ENCODE measurements around the gene DUS1L.

DUS1L gene

DNA sequence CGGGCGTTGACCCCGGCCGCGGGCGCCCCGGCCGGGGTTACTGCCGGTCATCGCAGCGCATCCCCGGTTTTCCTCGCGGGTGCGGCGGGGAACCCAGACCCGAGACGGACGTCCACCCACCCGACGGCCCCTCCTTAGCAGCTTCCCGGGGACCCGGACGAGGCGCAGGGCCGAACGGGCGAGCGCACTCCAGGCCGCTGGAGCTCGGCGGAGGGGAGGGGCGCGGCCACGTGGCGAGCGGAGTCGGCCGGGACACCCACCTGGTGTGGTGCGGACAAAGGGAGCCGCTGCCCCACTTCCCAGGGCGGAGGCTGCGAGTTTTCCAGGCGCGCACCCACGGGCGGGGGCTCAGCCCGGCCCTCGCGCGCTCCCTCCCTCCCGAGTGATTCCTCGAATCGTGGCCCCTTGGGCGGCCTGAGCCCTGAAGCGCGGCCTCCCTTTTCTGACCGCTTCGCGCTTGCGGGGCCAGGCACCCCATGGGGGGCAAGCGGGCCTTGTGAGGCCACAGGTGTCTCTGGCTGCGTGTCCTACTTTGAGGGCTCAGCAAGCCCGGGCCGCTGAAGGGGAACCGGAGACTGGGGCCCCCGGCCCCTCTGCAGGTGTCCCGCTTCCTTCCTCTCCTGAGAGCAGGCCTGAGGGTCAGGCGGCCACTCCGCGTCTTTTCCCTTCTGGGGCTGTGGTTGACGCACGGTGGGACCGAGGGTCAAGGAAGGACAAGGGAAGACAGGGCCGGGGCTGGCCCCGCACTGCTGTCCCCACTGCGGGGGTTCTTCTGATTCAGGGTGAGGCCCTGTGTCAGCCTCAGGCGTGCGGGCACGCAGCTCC lies 33.5 kb upstream of the DUS1L start:
- H3K27ac ChIP-seq (ENCODE audit: low read depth, low read length) = peak overlapping the region; percentile 79
- no peak for DNase-seq
- peak overlapping the region; percentile 66 for H3K4me2 ChIP-seq (ENCODE audit: low read length)
- H3K79me2 ChIP-seq (ENCODE audit: control insufficient read depth, insufficient read depth, low read length) = peaks cover 41% of the 10 kb centered on the region
- no peaks in the 10 kb centered on the region for H3K27me3 ChIP-seq (ENCODE audit: insufficient read depth, low read length, poor library complexity)
- H4K5ac ChIP-seq (ENCODE audit: low read length) = no peak overlapping the region
- peaks cover 6% of the 10 kb centered on the region for H3K36me3 ChIP-seq (ENCODE audit: control insufficient read depth, insufficient read depth, low read length)
- no CpG with 5 or more reads among the region's 80 CpGs for WGBS (ENCODE audit: extremely low coverage, insufficient coverage, low lambda C conversion rate)
- H4K8ac ChIP-seq (ENCODE audit: low read depth, low read length) = peak overlapping the region; percentile 77
- peak overlapping the region; percentile 92 for H3K9ac ChIP-seq (ENCODE audit: low read length)
- H2AK5ac ChIP-seq (ENCODE audit: low read length) = peak overlapping the region; percentile 99
- peak overlapping the region; percentile 87 for H2BK5ac ChIP-seq (ENCODE audit: low read length)
- peak overlapping the region; percentile 66 for H3K23ac ChIP-seq (ENCODE audit: low read length)
- H2BK15ac ChIP-seq (replicated peaks; ENCODE audit: low read depth) = no peak overlapping the region
- H2BK120ac ChIP-seq (ENCODE audit: low read depth, low read length) = peak overlapping the region; percentile 23
- H3K18ac ChIP-seq (ENCODE audit: low read length) = peak overlapping the region; percentile 94
- peaks cover 2% of the 10 kb centered on the region for H3K79me1 ChIP-seq (ENCODE audit: low read length)
- peak overlapping the region; percentile 99 for H3K4ac ChIP-seq (ENCODE audit: low read depth, low read length)
- peaks cover 11% of the 10 kb centered on the region for H3K4me1 ChIP-seq (ENCODE audit: control insufficient read depth, low read depth, low read length)
- peak overlapping the region; percentile 96 for H3K56ac ChIP-seq (ENCODE audit: low read length)
- peak overlapping the region; percentile 56 for H3K4me3 ChIP-seq (ENCODE audit: low read length)

DNA sequence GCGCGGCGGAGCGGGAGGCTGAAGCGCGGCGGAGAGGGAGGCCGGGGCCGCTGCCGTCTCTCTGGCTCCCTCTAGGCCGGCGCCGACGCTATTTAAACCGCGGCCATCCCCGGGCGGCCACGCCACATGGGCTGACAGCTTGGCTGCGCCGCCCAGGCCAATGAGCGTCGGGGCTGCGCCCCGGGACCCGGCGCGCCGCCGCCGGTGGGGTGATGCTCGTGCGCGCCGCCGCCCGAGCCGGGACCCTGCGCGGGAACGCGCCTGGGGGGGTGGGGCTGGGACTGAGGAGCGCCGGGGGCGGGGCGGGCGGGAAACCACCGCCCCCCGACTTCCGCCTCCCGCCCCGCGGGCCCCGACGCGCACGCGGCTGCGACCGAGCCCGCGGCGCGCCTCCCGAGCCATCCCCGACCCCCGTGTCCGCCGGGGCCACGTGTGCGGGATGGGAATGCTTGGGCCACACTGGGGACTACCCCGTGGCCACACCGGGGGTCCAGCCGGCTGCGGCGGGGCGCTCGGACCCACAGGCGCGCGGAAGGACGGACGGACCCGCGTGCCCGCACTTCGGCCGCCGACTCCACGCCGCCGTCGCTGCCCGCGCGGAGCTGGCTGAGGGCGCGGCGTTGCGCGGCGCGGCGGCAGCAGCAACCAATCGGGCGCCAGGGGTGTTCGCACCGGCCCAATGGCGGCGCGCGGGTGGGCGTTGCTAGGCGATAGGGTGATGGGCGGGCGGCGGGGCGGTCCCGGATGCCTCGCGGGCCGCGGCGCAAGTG lies 32.8 kb upstream of the DUS1L start, which contains the start of gene FASN:
Gene FASN (minus strand): TSS at position 68 of the 770 bp plus-strand sequence. CDS start 1,791 bp downstream, outside the sequence.
- Histone ChIP-seq H3K9ac (ENCODE audit: low read length) (peak within 1 kb of the TSS; percentile 92), H3K79me2 (ENCODE audit: control insufficient read depth, insufficient read depth, low read length) (peaks cover 48% of the 10 kb centered on the region), H3K56ac (ENCODE audit: low read length) (peak within 1 kb of the TSS; percentile 96), H4K5ac (ENCODE audit: low read length) (no peak within 1 kb of the TSS), H3K27me3 (ENCODE audit: insufficient read depth, low read length, poor library complexity) (no peaks in the 10 kb centered on the region), H2BK120ac (ENCODE audit: low read depth, low read length) (peak within 1 kb of the TSS; percentile 73), H3K36me3 (ENCODE audit: control insufficient read depth, insufficient read depth, low read length) (peaks cover 10% of the 10 kb centered on the region), H3K4ac (ENCODE audit: low read depth, low read length) (peak within 1 kb of the TSS; percentile 99), H4K8ac (ENCODE audit: low read depth, low read length) (peak within 1 kb of the TSS; percentile 91), H3K4me1 (ENCODE audit: control insufficient read depth, low read depth, low read length) (peaks cover 6% of the 10 kb centered on the region), H2AK5ac (ENCODE audit: low read length) (peak within 1 kb of the TSS; percentile 99), H2BK15ac (replicated peaks; ENCODE audit: low read depth) (no peak within 1 kb of the TSS), H3K79me1 (ENCODE audit: low read length) (peaks cover 5% of the 10 kb centered on the region), H3K23ac (ENCODE audit: low read length) (peak within 1 kb of the TSS; percentile 66), H3K4me2 (ENCODE audit: low read length) (peak within 1 kb of the TSS; percentile 95), H3K4me3 (ENCODE audit: low read length) (peak within 1 kb of the TSS; percentile 60), H3K27ac (ENCODE audit: low read depth, low read length) (peak within 1 kb of the TSS; percentile 97), H2BK5ac (ENCODE audit: low read length) (peak within 1 kb of the TSS; percentile 97), H3K18ac (ENCODE audit: low read length) (peak within 1 kb of the TSS; percentile 94)
- WGBS (ENCODE audit: extremely low coverage, insufficient coverage, low lambda C conversion rate) = no CpG with 5 or more reads among the region's 124 CpGs
- peak; percentile 97 for DNase-seq

GRCh38 chr17:82097919-82098168 lies 32.2 kb upstream of the DUS1L start:
- H3K27me3 ChIP-seq (ENCODE audit: insufficient read depth, low read length, poor library complexity) = no peaks in the 10 kb centered on the region
- H3K27ac ChIP-seq (ENCODE audit: low read depth, low read length) = peak overlapping the region; percentile 88
- H2BK5ac ChIP-seq (ENCODE audit: low read length) = peak overlapping the region; percentile 50
- peaks cover 9% of the 10 kb centered on the region for H3K79me1 ChIP-seq (ENCODE audit: low read length)
- peaks cover 14% of the 10 kb centered on the region for H3K36me3 ChIP-seq (ENCODE audit: control insufficient read depth, insufficient read depth, low read length)
- no peak for DNase-seq
- H2AK5ac ChIP-seq (ENCODE audit: low read length) = no peak overlapping the region
- H2BK120ac ChIP-seq (ENCODE audit: low read depth, low read length) = peak overlapping the region; percentile 73
- peak overlapping the region; percentile 90 for H3K4ac ChIP-seq (ENCODE audit: low read depth, low read length)
- H4K8ac ChIP-seq (ENCODE audit: low read depth, low read length) = peak overlapping the region; percentile 29
- peaks cover 3% of the 10 kb centered on the region for H3K4me1 ChIP-seq (ENCODE audit: control insufficient read depth, low read depth, low read length)
- H3K4me3 ChIP-seq (ENCODE audit: low read length) = peak overlapping the region; percentile 60
- no peak overlapping the region for H3K4me2 ChIP-seq (ENCODE audit: low read length)
- H3K23ac ChIP-seq (ENCODE audit: low read length) = no peak overlapping the region
- H4K5ac ChIP-seq (ENCODE audit: low read length) = no peak overlapping the region
- H3K56ac ChIP-seq (ENCODE audit: low read length) = peak overlapping the region; percentile 93
- peaks cover 51% of the 10 kb centered on the region for H3K79me2 ChIP-seq (ENCODE audit: control insufficient read depth, insufficient read depth, low read length)
- peak overlapping the region; percentile 87 for H3K9ac ChIP-seq (ENCODE audit: low read length)
- H3K18ac ChIP-seq (ENCODE audit: low read length) = peak overlapping the region; percentile 92
- H2BK15ac ChIP-seq (replicated peaks; ENCODE audit: low read depth) = no peak overlapping the region
- WGBS (ENCODE audit: extremely low coverage, insufficient coverage, low lambda C conversion rate) = no CpG with 5 or more reads among the region's 36 CpGs

GRCh38 chr17:82097184-82097918 lies 31.7 kb upstream of the DUS1L start:
- Histone ChIP-seq H4K8ac (ENCODE audit: low read depth, low read length) (peak overlapping the region; percentile 29), H4K5ac (ENCODE audit: low read length) (no peak overlapping the region), H3K4me1 (ENCODE audit: control insufficient read depth, low read depth, low read length) (peaks cover 2% of the 10 kb centered on the region), H2AK5ac (ENCODE audit: low read length) (no peak overlapping the region), H2BK15ac (replicated peaks; ENCODE audit: low read depth) (no peak overlapping the region), H3K36me3 (ENCODE audit: control insufficient read depth, insufficient read depth, low read length) (peaks cover 15% of the 10 kb centered on the region), H3K27me3 (ENCODE audit: insufficient read depth, low read length, poor library complexity) (no peaks in the 10 kb centered on the region), H3K27ac (ENCODE audit: low read depth, low read length) (peak overlapping the region; percentile 88), H3K56ac (ENCODE audit: low read length) (peak overlapping the region; percentile 93), H3K18ac (ENCODE audit: low read length) (peak overlapping the region; percentile 92), H3K4me3 (ENCODE audit: low read length) (peak overlapping the region; percentile 60), H3K9ac (ENCODE audit: low read length) (peak overlapping the region; percentile 87), H2BK120ac (ENCODE audit: low read depth, low read length) (peak overlapping the region; percentile 73), H3K79me1 (ENCODE audit: low read length) (peaks cover 9% of the 10 kb centered on the region), H3K4ac (ENCODE audit: low read depth, low read length) (peak overlapping the region; percentile 90), H3K23ac (ENCODE audit: low read length) (peak overlapping the region; percentile 54), H2BK5ac (ENCODE audit: low read length) (peak overlapping the region; percentile 70), H3K79me2 (ENCODE audit: control insufficient read depth, insufficient read depth, low read length) (peaks cover 51% of the 10 kb centered on the region), H3K4me2 (ENCODE audit: low read length) (peak overlapping the region; percentile 95)
- DNase-seq = no peak
- WGBS (ENCODE audit: extremely low coverage, insufficient coverage, low lambda C conversion rate) = no CpG with 5 or more reads among the region's 77 CpGs

DNA sequence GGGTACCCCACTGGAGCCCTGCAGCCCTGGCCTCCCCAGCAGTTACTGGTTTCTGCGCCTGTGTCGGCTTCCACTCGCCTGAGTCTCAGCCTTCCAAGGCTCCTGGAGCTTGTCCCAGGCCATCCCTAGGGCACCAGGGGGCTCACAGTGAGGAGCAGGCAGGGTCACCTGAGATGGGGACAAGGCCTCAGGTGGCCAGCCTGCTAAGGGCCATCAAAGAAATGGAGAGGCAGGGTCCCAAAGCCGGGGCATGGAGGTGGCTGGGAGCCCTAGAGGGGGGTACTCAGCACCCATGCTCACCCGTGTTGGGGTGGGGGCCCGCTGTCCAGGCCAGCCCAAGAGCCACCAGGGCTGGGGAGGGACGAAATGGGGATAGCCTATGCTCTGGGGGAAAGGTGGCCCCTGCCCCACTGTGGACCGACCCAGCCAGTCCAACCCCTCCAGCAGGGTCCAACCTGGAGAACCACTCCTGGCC lies 31.1 kb upstream of the DUS1L start:
- no peak overlapping the region for H2BK5ac ChIP-seq (ENCODE audit: low read length)
- peaks cover 20% of the 10 kb centered on the region for H3K36me3 ChIP-seq (ENCODE audit: control insufficient read depth, insufficient read depth, low read length)
- no peak overlapping the region for H4K8ac ChIP-seq (ENCODE audit: low read depth, low read length)
- H2BK15ac ChIP-seq (replicated peaks; ENCODE audit: low read depth) = no peak overlapping the region
- peaks cover 2% of the 10 kb centered on the region for H3K4me1 ChIP-seq (ENCODE audit: control insufficient read depth, low read depth, low read length)
- H3K4me2 ChIP-seq (ENCODE audit: low read length) = peak overlapping the region; percentile 95
- no peak for DNase-seq
- H3K9ac ChIP-seq (ENCODE audit: low read length) = peak overlapping the region; percentile 87
- H2AK5ac ChIP-seq (ENCODE audit: low read length) = no peak overlapping the region
- H3K79me1 ChIP-seq (ENCODE audit: low read length) = peaks cover 12% of the 10 kb centered on the region
- peak overlapping the region; percentile 92 for H3K18ac ChIP-seq (ENCODE audit: low read length)
- H3K27me3 ChIP-seq (ENCODE audit: insufficient read depth, low read length, poor library complexity) = no peaks in the 10 kb centered on the region
- peak overlapping the region; percentile 93 for H3K56ac ChIP-seq (ENCODE audit: low read length)
- H4K5ac ChIP-seq (ENCODE audit: low read length) = no peak overlapping the region
- WGBS (ENCODE audit: extremely low coverage, insufficient coverage, low lambda C conversion rate) = no CpG with 5 or more reads among the region's 8 CpGs
- no peak overlapping the region for H2BK120ac ChIP-seq (ENCODE audit: low read depth, low read length)
- peak overlapping the region; percentile 90 for H3K4ac ChIP-seq (ENCODE audit: low read depth, low read length)
- H3K23ac ChIP-seq (ENCODE audit: low read length) = peak overlapping the region; percentile 54
- peak overlapping the region; percentile 60 for H3K4me3 ChIP-seq (ENCODE audit: low read length)
- peak overlapping the region; percentile 88 for H3K27ac ChIP-seq (ENCODE audit: low read depth, low read length)
- H3K79me2 ChIP-seq (ENCODE audit: control insufficient read depth, insufficient read depth, low read length) = peaks cover 54% of the 10 kb centered on the region

Measured in mesendoderm (in vitro differentiated cells).